ENCODE data around the gene KLHDC4. TPM values are rescaled to one million over a fixed set of nuclear protein-coding genes. Genes with fewer than 3 reads are reported as not detected.

The KLHDC4 gene
- total and polyA plus RNA-seq, 9 of the 15 experiments (the other 6 are each of a cell fraction or from before 2014, with no cell fraction given) = 1.3 to 68.1 (median 32.8) TPM

- TF ChIP-seq ZBTB11 (CRISPR knock-in tag; IDR thresholded peaks at IDR 0.05) (peak in 1 of 3 experiments; percentile 13; a peak in 1 of 6 replicates), DACH1 (IDR thresholded peaks at IDR 0.05; ENCODE audit: partially characterized antibody) (no peak), ZNF830 (CRISPR knock-in tag; IDR thresholded peaks at IDR 0.05) (no peak), PHB2 (IDR thresholded peaks at IDR 0.05; ENCODE audit: low read depth) (no peak), ESRRA (IDR thresholded peaks at IDR 0.05; ENCODE audit: borderline replicate concordance, low read depth) (no peak), MAFG (tag; conservative IDR thresholded peaks at IDR 0.05) (no peak), PTRF (tag; IDR thresholded peaks at IDR 0.05) (no peak), TGIF2 (CRISPR knock-in tag; IDR thresholded peaks at IDR 0.05) (no peak), DEAF1 (CRISPR knock-in tag; IDR thresholded peaks at IDR 0.05) (peak; percentile 42; the same call in 1 of the 2 replicates), PRMT5 (CRISPR knock-in tag; IDR thresholded peaks at IDR 0.05) (0 out of 2 replicates have a peak, but pooled peaks have one; percentile 32), HDGF (IDR thresholded peaks at IDR 0.05) (no peak), ZBTB1 (CRISPR knock-in tag; IDR thresholded peaks at IDR 0.05; ENCODE audit: borderline replicate concordance, low read depth) (no peak), NFXL1 (CRISPR knock-in tag; IDR thresholded peaks at IDR 0.05) (no peak), EP300 (IDR thresholded peaks at IDR 0.05; ENCODE audit: low read length) (peak; percentile 90), RBBP5 (IDR thresholded peaks at IDR 0.05; ENCODE audit: borderline replicate concordance, insufficient read depth, low read length, poor library complexity, severe bottlenecking) (no peak), NFIX (CRISPR knock-in tag; IDR thresholded peaks at IDR 0.05; ENCODE audit: low read depth) (no peak), ZNF41 (CRISPR knock-in tag; conservative IDR thresholded peaks at IDR 0.05) (0 out of 2 replicates have a peak, but pooled peaks have one; percentile 15), NR0B1 (IDR thresholded peaks at IDR 0.05; ENCODE audit: partially characterized antibody) (no peak), GABPB1 (CRISPR knock-in tag; IDR thresholded peaks at IDR 0.05) (peak; percentile 83), RBM22 (IDR thresholded peaks at IDR 0.05; ENCODE audit: low read depth, low read length, poor library complexity, severe bottlenecking) (no peak), PHTF2 (CRISPR knock-in tag; IDR thresholded peaks at IDR 0.05) (no peak)
Measured at GRCh38 chr16:87806641-87807546, 41.1 kb upstream of the KLHDC4 start (continued).
